Calu3 (cell line): ENCODE measurements around the gene NYNRIN. TPM values are rescaled to one million over a fixed set of nuclear protein-coding genes. Genes with fewer than 3 reads are reported as not detected.

Experiments
- BruUV-seq: library from RNA; stranded (reverse); fragments of 400-500 nt; replicated peaks from 2 replicates; lab custom pipeline; 2021; lab: Mats Ljungman, UMichigan
- CTCF ChIA-PET: fragments of 300-600 bp; sonication (Branson Sonifier 250); formaldehyde crosslinking; loops from one replicate; lab custom pipeline; 2022; ENCODE audit warnings: antibody characterized with exemption; lab: Charles Lee
- DNase-seq: peaks from one replicate; pipeline ENCODE4 v3.0.0; 2022
- H3K27ac Mint-ChIP-seq: one replicate; pipeline ENCODE4 v1.8.0; 2022; ENCODE audit warnings: mixed read lengths; ENCODE audit not compliant: unreplicated experiment
- H3K27me3 Mint-ChIP-seq: one replicate; pipeline ENCODE4 v1.8.0; 2022; ENCODE audit warnings: mixed read lengths; ENCODE audit not compliant: unreplicated experiment
- H3K36me3 Mint-ChIP-seq: one replicate; pipeline ENCODE4 v1.8.0; 2022; ENCODE audit warnings: mild to moderate bottlenecking, moderate library complexity, mixed read lengths; ENCODE audit not compliant: insufficient read depth, unreplicated experiment
- H3K4me1 Mint-ChIP-seq: one replicate; pipeline ENCODE4 v1.8.0; 2022; ENCODE audit warnings: mild to moderate bottlenecking, low read depth, mixed read lengths; ENCODE audit not compliant: unreplicated experiment
- H3K4me3 Mint-ChIP-seq: one replicate; pipeline ENCODE4 v1.8.0; 2022; ENCODE audit warnings: mild to moderate bottlenecking, low read depth, moderate library complexity, mixed read lengths; ENCODE audit not compliant: unreplicated experiment
- H3K9me3 Mint-ChIP-seq: one replicate; pipeline ENCODE4 v1.8.0; 2022; ENCODE audit warnings: low read depth, mixed read lengths; ENCODE audit not compliant: unreplicated experiment
- intact Hi-C: fragments of 100-400 bp; cut with micrococcal nuclease; formaldehyde crosslinking; loops from one replicate; pipeline ENCODE4 v1.10.0; 2022; ENCODE audit not compliant: unreplicated experiment
- total RNA-seq: library from RNA; stranded (reverse); gene quantifications from 2 replicates; pipeline ENCODE4 v1.2.3, GENCODE V29; 2022
- TF ChIP-seq, protein P1 (sequence below): fragments of 200-600 bp; IDR thresholded peaks from one replicate; pipeline ENCODE4 v1.8.0; 2022; ENCODE audit warnings: antibody characterized with exemption; ENCODE audit not compliant: unreplicated experiment

NYNRIN gene
- total RNA-seq, 1 experiment from 2014 or later, result 7.5 TPM

GRCh38 chr14:24362241-24362960 is 36.4 kb upstream of the NYNRIN start:
- Mint-ChIP-seq H3K36me3 (peaks cover 20% of the 10 kb centered on the region), H3K4me3 (no peak overlapping the region), H3K9me3 (no peaks in the 10 kb centered on the region), H3K27me3 (no peaks in the 10 kb centered on the region), H3K4me1 (peaks cover 11% of the 10 kb centered on the region), H3K27ac (no peak overlapping the region)
- CTCF ChIA-PET, result interaction anchor here (1.1 to 2.0 kb wide), 3 partner anchors 29 to 69 kb away, joined by 3 to 6 read pairs (median 5); no protein-coding TSS in a partner anchor
- intact Hi-C loops, result no loop called here
- BruUV-seq, result no TSS peak
- TF ChIP-seq, protein P1, sequence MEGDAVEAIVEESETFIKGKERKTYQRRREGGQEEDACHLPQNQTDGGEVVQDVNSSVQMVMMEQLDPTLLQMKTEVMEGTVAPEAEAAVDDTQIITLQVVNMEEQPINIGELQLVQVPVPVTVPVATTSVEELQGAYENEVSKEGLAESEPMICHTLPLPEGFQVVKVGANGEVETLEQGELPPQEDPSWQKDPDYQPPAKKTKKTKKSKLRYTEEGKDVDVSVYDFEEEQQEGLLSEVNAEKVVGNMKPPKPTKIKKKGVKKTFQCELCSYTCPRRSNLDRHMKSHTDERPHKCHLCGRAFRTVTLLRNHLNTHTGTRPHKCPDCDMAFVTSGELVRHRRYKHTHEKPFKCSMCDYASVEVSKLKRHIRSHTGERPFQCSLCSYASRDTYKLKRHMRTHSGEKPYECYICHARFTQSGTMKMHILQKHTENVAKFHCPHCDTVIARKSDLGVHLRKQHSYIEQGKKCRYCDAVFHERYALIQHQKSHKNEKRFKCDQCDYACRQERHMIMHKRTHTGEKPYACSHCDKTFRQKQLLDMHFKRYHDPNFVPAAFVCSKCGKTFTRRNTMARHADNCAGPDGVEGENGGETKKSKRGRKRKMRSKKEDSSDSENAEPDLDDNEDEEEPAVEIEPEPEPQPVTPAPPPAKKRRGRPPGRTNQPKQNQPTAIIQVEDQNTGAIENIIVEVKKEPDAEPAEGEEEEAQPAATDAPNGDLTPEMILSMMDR, result no peak
- no peak for DNase-seq

DNA sequence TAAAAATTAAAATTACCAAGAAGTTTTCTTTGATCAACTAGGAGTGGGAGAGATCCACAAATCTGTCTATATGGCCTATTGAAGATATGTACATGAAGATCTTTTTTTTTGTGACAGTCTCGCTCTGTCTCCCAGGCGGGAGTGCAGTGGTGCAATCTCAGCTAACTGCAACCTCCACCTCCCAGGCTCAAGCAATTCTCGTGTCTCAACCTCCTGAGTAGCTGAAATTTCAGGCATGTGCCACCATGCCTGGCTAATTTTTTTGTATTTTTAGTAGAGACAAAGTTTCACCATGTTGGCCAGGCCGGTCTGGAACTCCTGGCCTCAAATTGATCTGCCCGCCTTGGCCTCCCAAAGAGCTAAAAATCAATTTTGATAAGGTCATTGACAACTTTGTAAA is 35.4 kb upstream of the NYNRIN start:
- no peaks in the 10 kb centered on the region for H3K27me3 Mint-ChIP-seq

DNA sequence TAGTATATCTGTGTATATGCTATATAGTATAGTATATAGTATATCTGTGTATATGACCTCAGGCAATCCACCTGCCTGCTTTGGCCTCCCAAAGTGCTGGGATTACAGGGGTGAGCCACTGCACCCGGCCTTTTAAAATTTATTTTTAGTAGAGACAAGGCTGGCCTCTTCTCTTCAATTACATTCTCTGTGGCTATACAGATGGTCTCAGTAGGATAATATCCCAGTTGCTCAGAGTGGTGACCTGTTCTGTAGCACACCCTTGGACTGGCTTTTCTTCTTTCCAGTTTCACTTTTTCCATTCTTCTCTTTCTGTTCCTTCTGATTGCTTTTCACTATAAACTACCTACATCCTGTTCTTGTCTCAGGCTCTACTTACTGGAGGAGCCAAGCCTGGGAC is 34.0 kb upstream of the NYNRIN start:
- Mint-ChIP-seq H3K27ac (no peak overlapping the region), H3K27me3 (no peaks in the 10 kb centered on the region), H3K36me3 (peaks cover 32% of the 10 kb centered on the region), H3K4me3 (no peak overlapping the region), H3K9me3 (no peaks in the 10 kb centered on the region), H3K4me1 (peaks cover 11% of the 10 kb centered on the region)
- TF ChIP-seq, protein P1, result no peak
- BruUV-seq, result no TSS peak
- DNase-seq, result no peak
- CTCF ChIA-PET, result interaction anchor here (1.2 to 2.3 kb wide), 3 partner anchors 32 to 72 kb away, joined by 9 to 53 read pairs (median 14); partner anchors contain the start of genes CBLN3 and KHNYN
- intact Hi-C loops, result loop anchor here (1.0 to 5.0 kb wide), 3 partner anchors 27 to 66 kb away; no protein-coding TSS in a partner anchor

More for the DNA sequence above, 35.4 kb upstream of the NYNRIN start:
- CTCF ChIA-PET, result interaction anchor here (1.1 to 2.0 kb wide), 3 partner anchors 30 to 68 kb away, joined by 3 to 6 read pairs (median 5); no protein-coding TSS in a partner anchor
- intact Hi-C loops, result no loop called here
- TF ChIP-seq, protein P1, result no peak
- Mint-ChIP-seq H3K27ac (no peak overlapping the region), H3K4me3 (no peak overlapping the region), H3K4me1 (peaks cover 11% of the 10 kb centered on the region), H3K36me3 (peaks cover 30% of the 10 kb centered on the region), H3K9me3 (no peaks in the 10 kb centered on the region)
- no TSS peak for BruUV-seq
- no peak for DNase-seq

- Mint-ChIP-seq H3K4me3 (peak overlapping the region; percentile 66), H3K27ac (peak overlapping the region; percentile 86)
- TF ChIP-seq, protein P1, result peak; percentile 82
These were observed 33.0 kb upstream of the NYNRIN start for GRCh38 chr14:24365600-24366412.

More at GRCh38 chr14:24365600-24366412, 33.0 kb upstream of the NYNRIN start:
- peaks cover 32% of the 10 kb centered on the region for H3K36me3 Mint-ChIP-seq
- no peaks in the 10 kb centered on the region for H3K27me3 Mint-ChIP-seq
- H3K4me1 Mint-ChIP-seq, result peaks cover 11% of the 10 kb centered on the region
- TSS peak; percentile 78 for BruUV-seq
- DNase-seq, result peak; percentile 91
- CTCF ChIA-PET, result interaction anchor here (0.6 to 2.3 kb wide), 13 partner anchors 14 to 726 kb away, joined by 3 to 53 read pairs (median 7); partner anchors contain the start of genes CBLN3, KHNYN, NYNRIN and RIPK3
- no peaks in the 10 kb centered on the region for H3K9me3 Mint-ChIP-seq
- intact Hi-C loops, result loop anchor here (1.0 to 5.0 kb wide), 4 partner anchors 26 to 65 kb away; no protein-coding TSS in a partner anchor
